Stomach (tissue), 9 donors: ENCODE data around the gene PTTG1IP2. TPM values are rescaled to one million over a fixed set of nuclear protein-coding genes. Genes with fewer than 3 reads are reported as not detected.

Source experiments
- DNase-seq, 2 donors: peaks; one replicate each; pipeline versions ENCODE4 v3.0.0 to v3.0.0-alpha.2; 2013 to 2019
- H3K27ac ChIP-seq, 5 donors: fragments of 200-600 bp in 4 of 5; sonication (generic) in 4 of 5; one replicate each; pipeline ENCODE4 v1.5.1; 2013 to 2019; ENCODE audit warnings: mild to moderate bottlenecking in 1 of 5, moderate library complexity in 1 of 5
- H3K27me3 ChIP-seq, 3 donors: fragments of 200-600 bp; sonication (generic); one replicate each; pipeline ENCODE4 v1.5.1; 2017 to 2019; ENCODE audit warnings: mixed run types in 1 of 3
- H3K36me3 ChIP-seq, 4 donors: fragments of 200-600 bp; sonication (generic); 1 replicate in 3 of 4; 2 replicates in 1 of 4; pipeline ENCODE4 v1.5.1; 2016 to 2019
- H3K4me1 ChIP-seq, 4 donors: fragments of 200-600 bp; sonication (generic); one replicate each; pipeline ENCODE4 v1.5.1; 2016 to 2019
- H3K4me3 ChIP-seq, 4 donors: fragments of 200-600 bp; sonication (generic) in 3 of 4; one replicate each; pipeline ENCODE4 v1.5.1; 2016 to 2019; ENCODE audit warnings: mild to moderate bottlenecking in 1 of 4
- H3K9me3 ChIP-seq, 4 donors: fragments of 200-600 bp; sonication (generic); one replicate each; pipeline ENCODE4 v1.5.1; 2016 to 2019
- EP300 ChIP-seq: sonication (generic); formaldehyde crosslinking; IDR thresholded peaks from one replicate; pipeline ENCODE4 v1.6.1; 2017; ENCODE audit warnings: antibody characterized with exemption
- POLR2A ChIP-seq, 4 donors: fragments of 450-650 bp; IDR thresholded peaks; one replicate each; pipeline ENCODE4 v1.6.1; 2016; ENCODE audit warnings: antibody characterized with exemption in 4 of 4, control low read depth in 2 of 4, mild to moderate bottlenecking in 1 of 4, moderate library complexity in 1 of 4
- POLR2AphosphoS5 ChIP-seq, 3 donors: sonication (generic); formaldehyde crosslinking; IDR thresholded peaks; one replicate each; pipeline ENCODE4 v1.6.1; 2016; ENCODE audit warnings: antibody characterized with exemption in 3 of 3
- WGBS, 5 donors: extraction: QIAGEN DNeasy Blood & Tissue Kit in 3 of 5; methylation state at CpG; one replicate each; pipeline versions ENCODE4 v1.1.5 to v1.1.7; 2013 to 2018; 5-methylcytosine and 5-hydroxymethylcytosine counted together
- intact Hi-C: fragments of 100-400 bp; cut with DNase I; formaldehyde crosslinking; loops from one replicate; pipeline ENCODE4 v1.15.1; 2023; ENCODE audit warnings: low total_unique reads
- polyA plus RNA-seq, 3 donors: library from polyadenylated mRNA; stranded (reverse); fragments of 200-250 nt; gene quantifications; one replicate each; pipeline ENCODE4 v1.2.3, GENCODE V29; 2013
- total RNA-seq, 5 donors: library from RNA; depleted of rRNA; stranded (reverse); fragments of >200 nt; gene quantifications; one replicate each; pipeline versions ENCODE4 v1.1.0 to v1.2.3, GENCODE V29; 2014 to 2016
- TF ChIP-seq, protein P1 (sequence below), 7 experiments: fragments of 450-650 bp in 4 of 7; fragments of 200-600 bp in 3 of 7; sonication (generic) in 3 of 7; IDR thresholded peaks; one replicate each; pipeline ENCODE4 v1.5.1; 2016 to 2019; ENCODE audit warnings: antibody characterized with exemption in 7 of 7, control low read depth in 2 of 7, mild to moderate bottlenecking in 1 of 7
- donor health status: healthy with polysubstance abuse.
- donor health status: Bipolar disorder and iron deficiency.
- donor health status: healthy.

The PTTG1IP2 gene
- total and polyA plus RNA-seq, 8 donors = not detected

DNA sequence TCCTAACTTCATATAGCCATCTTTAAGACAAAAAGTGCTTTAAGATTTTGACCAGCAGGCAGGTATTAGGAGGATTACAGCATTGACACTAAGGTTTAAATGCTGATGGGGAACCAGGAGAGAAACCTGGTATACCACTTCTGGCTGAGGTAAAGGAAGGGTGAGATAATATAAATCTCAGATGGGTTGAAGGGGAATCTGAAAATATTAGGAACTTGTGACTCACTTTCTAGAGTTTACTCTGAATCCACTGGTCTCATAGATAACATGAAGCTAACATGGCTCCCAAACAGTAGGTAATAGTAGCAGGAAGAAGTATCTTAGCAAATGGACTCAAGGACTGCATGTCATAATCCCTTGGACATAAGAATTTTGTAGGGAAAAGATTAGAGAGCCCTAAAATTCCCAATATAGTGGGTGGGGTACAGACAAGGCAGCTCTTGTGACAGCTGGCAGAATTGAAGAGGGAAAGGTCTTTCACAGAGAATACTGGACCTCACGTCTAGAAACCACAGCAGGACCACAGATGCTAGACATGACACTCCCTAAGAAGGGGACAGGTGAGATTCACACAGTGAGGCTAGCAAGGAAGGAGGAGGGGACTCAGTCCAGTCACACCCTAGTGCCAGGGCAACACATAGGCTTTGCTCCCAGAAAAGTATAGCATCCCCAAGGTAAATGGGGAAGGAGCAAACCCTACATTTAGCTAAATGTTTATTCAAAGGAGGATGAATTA lies 3.5 kb downstream of the PTTG1IP2 start:
- Histone ChIP-seq H3K27ac (no peak overlapping the region), H3K4me1 (no peaks in the 10 kb centered on the region), H3K4me3 (no peak overlapping the region), H3K36me3 (no peaks in the 10 kb centered on the region), H3K27me3 (no peaks in the 10 kb centered on the region), H3K9me3 (no peaks in the 10 kb centered on the region)
- intact Hi-C loops = no loop called here
- WGBS, 5 donors = 60 to 85% (median 82%) methylated on average over 1 of the region's 1 CpG
- no peak for DNase-seq
- TF ChIP-seq POLR2AphosphoS5 (IDR thresholded peaks at IDR 0.05) (no peak), POLR2A (IDR thresholded peaks at IDR 0.05) (no peak), EP300 (no peak)
- TF ChIP-seq, protein P1, sequence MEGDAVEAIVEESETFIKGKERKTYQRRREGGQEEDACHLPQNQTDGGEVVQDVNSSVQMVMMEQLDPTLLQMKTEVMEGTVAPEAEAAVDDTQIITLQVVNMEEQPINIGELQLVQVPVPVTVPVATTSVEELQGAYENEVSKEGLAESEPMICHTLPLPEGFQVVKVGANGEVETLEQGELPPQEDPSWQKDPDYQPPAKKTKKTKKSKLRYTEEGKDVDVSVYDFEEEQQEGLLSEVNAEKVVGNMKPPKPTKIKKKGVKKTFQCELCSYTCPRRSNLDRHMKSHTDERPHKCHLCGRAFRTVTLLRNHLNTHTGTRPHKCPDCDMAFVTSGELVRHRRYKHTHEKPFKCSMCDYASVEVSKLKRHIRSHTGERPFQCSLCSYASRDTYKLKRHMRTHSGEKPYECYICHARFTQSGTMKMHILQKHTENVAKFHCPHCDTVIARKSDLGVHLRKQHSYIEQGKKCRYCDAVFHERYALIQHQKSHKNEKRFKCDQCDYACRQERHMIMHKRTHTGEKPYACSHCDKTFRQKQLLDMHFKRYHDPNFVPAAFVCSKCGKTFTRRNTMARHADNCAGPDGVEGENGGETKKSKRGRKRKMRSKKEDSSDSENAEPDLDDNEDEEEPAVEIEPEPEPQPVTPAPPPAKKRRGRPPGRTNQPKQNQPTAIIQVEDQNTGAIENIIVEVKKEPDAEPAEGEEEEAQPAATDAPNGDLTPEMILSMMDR (IDR thresholded peaks at IDR 0.05) = no peak

DNA sequence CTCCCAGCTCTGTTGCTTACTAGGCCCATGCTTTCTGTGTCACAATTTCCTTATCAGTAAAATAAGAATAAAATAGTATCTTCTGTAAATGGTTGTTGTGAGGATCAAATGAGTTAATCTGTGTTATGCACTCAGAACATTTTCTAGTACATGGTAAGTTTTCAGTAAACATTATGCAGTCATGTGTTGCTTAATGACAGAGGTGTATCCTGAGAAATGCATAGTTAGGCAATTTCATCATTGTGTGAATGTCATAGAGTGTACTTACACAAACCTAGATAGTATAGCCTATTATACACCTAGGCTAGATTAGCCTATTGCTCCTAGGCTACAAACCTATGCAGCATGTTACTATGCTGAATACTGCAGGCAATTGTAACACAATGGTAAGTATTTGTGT lies 4.4 kb downstream of the PTTG1IP2 start:
- no peak for DNase-seq
- TF ChIP-seq, protein P1 (IDR thresholded peaks at IDR 0.05) = no peak
- TF ChIP-seq POLR2A (IDR thresholded peaks at IDR 0.05) (no peak), EP300 (no peak), POLR2AphosphoS5 (IDR thresholded peaks at IDR 0.05) (no peak)

GRCh38 chr7:90474284-90475210 lies 5.1 kb downstream of the PTTG1IP2 start:
- Histone ChIP-seq H3K27ac (no peak overlapping the region), H3K9me3 (no peaks in the 10 kb centered on the region), H3K4me1 (no peaks in the 10 kb centered on the region), H3K27me3 (no peaks in the 10 kb centered on the region), H3K36me3 (no peaks in the 10 kb centered on the region), H3K4me3 (no peak overlapping the region)
- WGBS, 5 donors = 63 to 85% (median 79%) methylated on average over 2 of the region's 2 CpGs
- intact Hi-C loops = no loop called here
- no peak for DNase-seq
- no peak for TF ChIP-seq POLR2AphosphoS5 (IDR thresholded peaks at IDR 0.05)
- TF ChIP-seq, protein P1 (IDR thresholded peaks at IDR 0.05) = no peak
- no peak for TF ChIP-seq EP300
- no peak for TF ChIP-seq POLR2A (IDR thresholded peaks at IDR 0.05)

More for the DNA sequence above, 4.4 kb downstream of the PTTG1IP2 start:
- no peaks in the 10 kb centered on the region for H3K36me3 ChIP-seq
- intact Hi-C loops = no loop called here
- no peaks in the 10 kb centered on the region for H3K9me3 ChIP-seq
- H3K27me3 ChIP-seq = no peaks in the 10 kb centered on the region
- H3K4me3 ChIP-seq = no peak overlapping the region
- H3K27ac ChIP-seq = no peak overlapping the region
- H3K4me1 ChIP-seq = no peaks in the 10 kb centered on the region

DNA sequence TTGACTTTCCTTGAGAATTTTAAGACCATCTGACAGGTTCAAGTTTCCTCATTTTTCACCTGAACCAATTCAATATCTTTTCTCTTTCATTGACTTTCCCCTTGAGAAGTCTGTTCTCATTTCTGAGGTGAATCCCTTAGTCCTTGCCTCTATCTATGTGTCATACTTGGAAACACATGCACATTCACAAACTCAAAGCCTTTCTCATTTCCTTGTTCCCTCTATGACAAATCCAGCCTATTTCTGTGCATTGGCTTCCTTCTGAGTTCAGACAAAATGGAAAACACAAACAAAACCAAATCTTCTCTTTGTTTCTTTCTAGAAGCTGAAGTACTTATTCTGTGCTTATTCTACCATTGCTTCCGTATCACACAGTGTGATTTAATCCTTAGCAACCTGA lies 13.8 kb downstream of the PTTG1IP2 start:
- H3K4me1 ChIP-seq = peaks cover 0 to 4% (median 1%) of the 10 kb centered on the region in 4 donors
- TF ChIP-seq POLR2A (IDR thresholded peaks at IDR 0.05) (no peak), POLR2AphosphoS5 (IDR thresholded peaks at IDR 0.05) (no peak), EP300 (no peak)
- TF ChIP-seq, protein P1 (IDR thresholded peaks at IDR 0.05) = no peak
- intact Hi-C loops = no loop called here
- H3K9me3 ChIP-seq = no peaks in the 10 kb centered on the region
- no peak overlapping the region for H3K27ac ChIP-seq
- H3K27me3 ChIP-seq = no peaks in the 10 kb centered on the region
- 89 to 100% (median 93%) methylated on average over 1 of the region's 1 CpG for WGBS, 5 donors
- no peak for DNase-seq
- no peaks in the 10 kb centered on the region for H3K36me3 ChIP-seq
- H3K4me3 ChIP-seq = no peak overlapping the region
